SU-DHL-6 (cell line): ENCODE results near the gene WWC1.

Experiments
- CTCF ChIP-seq: fragments of 200-600 bp; sonication (generic); IDR thresholded peaks from one replicate; pipeline ENCODE4 v1.5.1; 2017; ENCODE audit warnings: antibody characterized with exemption, mild to moderate bottlenecking, low read length, moderate library complexity; ENCODE audit not compliant: insufficient read depth, poor library complexity, severe bottlenecking
- EZH2phosphoT487 ChIP-seq: fragments of 200-600 bp; sonication (generic), shearing (Covaris generic); conservative IDR thresholded peaks from 2 replicates; pipeline ENCODE4 v1.6.1; 2018; ENCODE audit warnings: mild to moderate bottlenecking, antibody characterized with exemption, low read length, moderate library complexity, mixed read lengths

DNA sequence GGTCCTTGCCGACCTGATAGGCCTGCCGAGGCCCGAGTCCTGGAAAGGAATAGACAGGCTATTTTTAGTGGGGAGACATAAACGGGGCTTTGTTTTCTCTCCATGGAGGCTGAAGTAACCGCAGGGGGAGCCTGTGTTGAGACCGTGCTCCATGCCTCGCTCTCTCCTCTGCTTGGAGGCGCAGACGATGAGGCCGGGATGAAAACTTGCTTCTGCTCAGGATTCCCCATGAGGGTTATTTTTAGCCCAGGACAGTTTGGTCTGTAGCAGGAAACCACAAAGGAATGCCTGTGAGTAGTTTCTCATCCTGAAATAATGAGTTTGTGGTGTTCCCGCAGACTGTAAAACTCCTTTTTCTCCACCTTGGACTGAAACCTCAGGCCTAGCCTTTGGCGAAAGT, 112.9 kb downstream of the WWC1 start:
- TF ChIP-seq CTCF (no peak), EZH2phosphoT487 (no peak)
